Kidney (tissue), 14 donors: Measurements from ENCODE around the gene TGFBR1. TPM values are rescaled to one million over a fixed set of nuclear protein-coding genes. Genes with fewer than 3 reads are reported as not detected.

Experiments used
- DNase-seq, 5 donors: peaks; one replicate each; pipeline ENCODE4 v3.0.0-alpha.2; 2013 to 2020
- FAIRE-seq: peaks from 2 replicates; lab custom pipeline; 2012; peaks lifted over from hg19 to GRCh38; lab: Jason Lieb, UNC
- H3K27ac ChIP-seq, 2 donors: one replicate each; pipeline ENCODE4 v1.7.0; 2013; ENCODE audit warnings: low read depth in 2 of 2, low read length in 2 of 2, inconsistent platforms in 1 of 2
- H3K27me3 ChIP-seq: one replicate; pipeline ENCODE4 v1.7.1; 2013; ENCODE audit warnings: low read length, inconsistent platforms; ENCODE audit not compliant: control insufficient read depth, insufficient read depth
- H3K36me3 ChIP-seq, 3 donors: one replicate each; pipeline versions ENCODE4 v1.7.0 to v1.7.1; 2013; ENCODE audit warnings: low read length in 3 of 3, control low read depth in 1 of 3, inconsistent platforms in 1 of 3; ENCODE audit not compliant: insufficient read depth in 3 of 3, control insufficient read depth in 2 of 3
- H3K4me1 ChIP-seq, 3 donors: one replicate each; pipeline versions ENCODE4 v1.7.0 to v1.7.1; 2013; ENCODE audit warnings: low read length in 3 of 3, inconsistent platforms in 1 of 3, low read depth in 1 of 3; ENCODE audit not compliant: control insufficient read depth in 2 of 3, insufficient read depth in 2 of 3
- H3K4me3 ChIP-seq, 3 donors: one replicate each; pipeline versions ENCODE4 v1.7.0 to v1.8.1; 2013; ENCODE audit warnings: low read length in 3 of 3, control low read depth in 1 of 3, inconsistent platforms in 1 of 3
- H3K9ac ChIP-seq, 3 donors: one replicate each; pipeline versions ENCODE4 v1.7.0 to v1.7.1; 2013; ENCODE audit warnings: low read length in 3 of 3, control low read depth in 1 of 3, inconsistent platforms in 1 of 3
- H3K9me3 ChIP-seq, 3 donors: one replicate each; pipeline versions ENCODE4 v1.7.0 to v1.7.1; 2013; ENCODE audit warnings: low read length in 3 of 3, control low read depth in 1 of 3, inconsistent platforms in 1 of 3; ENCODE audit not compliant: control insufficient read depth in 2 of 3, insufficient read depth in 1 of 3
- intact Hi-C: fragments of 100-400 bp; cut with DNase I; formaldehyde crosslinking; loops from one replicate; pipeline ENCODE4 v1.11.1; 2022
- polyA plus RNA-seq: library from polyadenylated mRNA; stranded (reverse); fragments of 350-450 nt; fragmentation: Illumina TruSeq; extraction: RNeasy Lipid Tissue Mini Kit (QIAGEN cat#74804); gene quantifications from one replicate; pipeline ENCODE4 v1.2.3, GENCODE V29; 2014; ENCODE audit warnings: low read depth, low replicate concordance; ENCODE audit not compliant: insufficient read depth
- total RNA-seq: library from RNA; stranded (reverse); fragmentation: NEBNext Ultra II Directional; extraction: Animal tissue kit (Norgen Biotek cat#: 25700); gene quantifications from one replicate; pipeline ENCODE4 v1.2.1, GENCODE V29; 2021
- TF ChIP-seq, protein P1 (sequence below): IDR thresholded peaks from 3 replicates; pipeline ENCODE4 v1.5.1; 2012; ENCODE audit warnings: mild to moderate bottlenecking, moderate library complexity, borderline replicate concordance; ENCODE audit not compliant: insufficient read depth; ENCODE audit errors: extremely low read depth
- donor health status: control.
- donor health status: control.
- donor health status: control.
- donor health status: control.
- donor health status: control.
- donor health status: DM: yes; HTN: yes; CAD: no.
- donor health status: Normal renal cell carcinoma (clear cell type).

Gene TGFBR1
- total and polyA plus RNA-seq, 2 donors from 2014 or later, result 7.9 to 50.8 TPM

DNA sequence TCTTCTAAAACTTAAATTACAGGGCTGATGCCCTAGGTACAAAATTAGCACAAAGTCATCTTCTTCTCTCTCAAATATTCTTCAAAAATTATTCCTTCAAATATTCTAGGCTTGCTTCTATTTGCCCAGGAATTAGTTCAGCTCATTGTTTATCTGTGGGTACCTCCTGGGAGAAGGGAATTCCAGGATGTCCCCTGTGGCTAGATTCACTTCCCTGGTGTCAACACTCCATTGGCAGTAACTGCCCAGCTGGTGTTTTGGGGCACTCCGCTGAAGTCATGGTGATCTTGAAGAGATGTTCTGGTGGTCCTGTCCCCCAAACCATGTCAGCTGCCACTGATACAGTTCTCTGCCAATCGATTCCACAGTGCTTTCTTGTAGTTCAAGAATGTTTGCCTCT lies 26.2 kb upstream of the TGFBR1 start:
- no peak overlapping the region for H3K27ac ChIP-seq
- no peaks in the 10 kb centered on the region for H3K4me1 ChIP-seq
- no peak overlapping the region for H3K9ac ChIP-seq
- no peaks in the 10 kb centered on the region for H3K27me3 ChIP-seq
- no peaks in the 10 kb centered on the region for H3K36me3 ChIP-seq
- H3K4me3 ChIP-seq, result no peak overlapping the region
- intact Hi-C loops, result no loop called here
- TF ChIP-seq, protein P1, sequence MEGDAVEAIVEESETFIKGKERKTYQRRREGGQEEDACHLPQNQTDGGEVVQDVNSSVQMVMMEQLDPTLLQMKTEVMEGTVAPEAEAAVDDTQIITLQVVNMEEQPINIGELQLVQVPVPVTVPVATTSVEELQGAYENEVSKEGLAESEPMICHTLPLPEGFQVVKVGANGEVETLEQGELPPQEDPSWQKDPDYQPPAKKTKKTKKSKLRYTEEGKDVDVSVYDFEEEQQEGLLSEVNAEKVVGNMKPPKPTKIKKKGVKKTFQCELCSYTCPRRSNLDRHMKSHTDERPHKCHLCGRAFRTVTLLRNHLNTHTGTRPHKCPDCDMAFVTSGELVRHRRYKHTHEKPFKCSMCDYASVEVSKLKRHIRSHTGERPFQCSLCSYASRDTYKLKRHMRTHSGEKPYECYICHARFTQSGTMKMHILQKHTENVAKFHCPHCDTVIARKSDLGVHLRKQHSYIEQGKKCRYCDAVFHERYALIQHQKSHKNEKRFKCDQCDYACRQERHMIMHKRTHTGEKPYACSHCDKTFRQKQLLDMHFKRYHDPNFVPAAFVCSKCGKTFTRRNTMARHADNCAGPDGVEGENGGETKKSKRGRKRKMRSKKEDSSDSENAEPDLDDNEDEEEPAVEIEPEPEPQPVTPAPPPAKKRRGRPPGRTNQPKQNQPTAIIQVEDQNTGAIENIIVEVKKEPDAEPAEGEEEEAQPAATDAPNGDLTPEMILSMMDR, result no peak
- FAIRE-seq (no peak), DNase-seq (no peak)
- H3K9me3 ChIP-seq, result no peaks in the 10 kb centered on the region

DNA sequence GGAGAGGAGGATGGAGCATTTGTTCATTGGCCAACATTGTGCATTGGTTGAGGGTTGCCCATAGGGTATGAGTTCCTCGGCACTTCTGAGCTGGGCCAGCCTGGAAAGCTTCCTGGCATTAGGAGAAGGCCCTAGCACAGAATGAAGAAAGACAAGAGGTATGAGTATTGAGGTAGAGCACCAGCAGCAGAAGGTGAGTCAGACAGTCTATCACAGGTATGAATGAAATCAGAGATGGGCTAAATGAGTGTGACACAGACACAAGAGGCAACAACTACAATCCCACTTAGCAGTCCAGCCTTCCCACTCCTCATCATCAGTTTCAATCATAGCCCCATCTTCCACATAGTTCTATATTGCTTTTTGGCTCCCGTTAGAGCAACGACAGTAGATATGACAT lies 25.4 kb upstream of the TGFBR1 start:
- TF ChIP-seq, protein P1, result no peak
- intact Hi-C loops, result no loop called here
- Histone ChIP-seq H3K27ac (no peak overlapping the region), H3K4me3 (no peak overlapping the region), H3K9me3 (no peaks in the 10 kb centered on the region), H3K27me3 (no peaks in the 10 kb centered on the region), H3K9ac (no peak overlapping the region), H3K36me3 (no peaks in the 10 kb centered on the region), H3K4me1 (no peaks in the 10 kb centered on the region)
- DNase-seq (no peak), FAIRE-seq (no peak)

DNA sequence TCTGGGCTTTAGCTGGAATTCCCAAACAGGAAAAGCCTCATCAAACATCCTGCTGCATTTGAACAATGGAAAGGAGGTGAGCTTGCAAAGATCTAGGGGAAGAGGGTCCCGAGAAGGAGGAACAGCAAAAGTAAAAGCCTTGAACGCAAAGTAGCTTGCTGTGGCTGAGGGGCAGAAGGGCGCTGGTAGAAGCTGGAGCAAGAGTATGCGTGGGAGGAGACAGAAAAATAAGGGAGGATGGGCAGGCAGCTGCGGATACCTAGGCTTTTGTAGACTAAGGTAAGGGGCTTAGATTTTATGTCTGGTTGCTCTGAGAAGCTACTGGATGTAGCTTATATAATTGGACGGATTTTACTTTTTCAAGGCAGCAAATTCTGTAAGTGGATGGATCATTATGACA lies 21.9 kb upstream of the TGFBR1 start:
- no peak for FAIRE-seq
- intact Hi-C loops, result no loop called here

More for the DNA sequence above, 21.9 kb upstream of the TGFBR1 start:
- TF ChIP-seq, protein P1, result no peak
- no peaks in the 10 kb centered on the region for H3K9me3 ChIP-seq
- H3K4me1 ChIP-seq, result no peaks in the 10 kb centered on the region
- no peak overlapping the region for H3K9ac ChIP-seq
- no peaks in the 10 kb centered on the region for H3K27me3 ChIP-seq
- H3K4me3 ChIP-seq, result no peak overlapping the region
- no peaks in the 10 kb centered on the region for H3K36me3 ChIP-seq
- DNase-seq, result no peak
- no peak overlapping the region for H3K27ac ChIP-seq
